HG03432 (cell line): Measurements from ENCODE around the gene HOXB6.

Experiments used
- ATAC-seq: cut with Tn5 transposase; IDR thresholded peaks from one replicate; pipeline ENCODE4 v1.9.1; 2021; ENCODE audit warnings: mild to moderate bottlenecking, moderate library complexity; ENCODE audit not compliant: unreplicated experiment

Gene HOXB6

DNA sequence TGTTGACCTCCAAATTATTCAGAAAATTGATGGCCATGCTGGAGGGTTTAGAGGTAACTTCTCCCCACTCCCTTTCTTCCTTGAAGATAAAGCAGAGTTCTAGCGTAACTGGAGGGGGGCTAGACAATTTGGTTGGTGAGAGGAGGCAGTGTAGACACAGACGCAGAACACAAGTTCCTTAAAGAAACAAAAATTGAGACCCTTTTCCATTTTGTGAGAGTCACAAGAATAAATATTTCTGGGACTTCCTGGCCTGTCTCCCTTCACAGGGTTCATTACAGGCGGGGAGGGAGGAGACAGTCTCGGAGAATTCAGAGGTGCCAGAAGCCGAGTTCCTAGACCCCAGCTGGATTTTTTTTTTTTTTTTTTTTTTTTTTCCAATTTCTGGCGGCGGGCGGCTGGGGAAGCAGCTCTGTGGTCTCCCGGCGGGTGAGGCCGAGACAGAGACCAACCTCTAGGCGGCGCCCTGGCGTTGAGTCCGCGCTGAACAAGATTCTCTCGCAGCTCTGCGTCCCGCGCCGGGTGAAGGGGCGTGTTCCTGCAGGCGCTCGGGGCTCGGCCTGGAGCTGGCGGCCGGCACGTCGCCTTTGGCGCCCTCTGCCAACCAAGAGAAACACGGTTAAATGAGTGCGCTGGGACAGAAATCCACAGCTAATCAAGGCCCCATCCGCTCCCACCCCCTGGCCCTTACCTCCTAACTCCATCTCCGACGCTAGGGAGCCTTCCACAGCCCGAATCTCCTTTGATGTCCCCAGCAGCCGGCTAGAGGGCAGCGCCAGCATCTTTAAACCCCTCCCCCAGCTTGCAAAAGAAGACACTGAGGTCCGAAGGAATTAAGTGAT lies 31.6 kb upstream of the HOXB6 start:
- ATAC-seq = no peak

DNA sequence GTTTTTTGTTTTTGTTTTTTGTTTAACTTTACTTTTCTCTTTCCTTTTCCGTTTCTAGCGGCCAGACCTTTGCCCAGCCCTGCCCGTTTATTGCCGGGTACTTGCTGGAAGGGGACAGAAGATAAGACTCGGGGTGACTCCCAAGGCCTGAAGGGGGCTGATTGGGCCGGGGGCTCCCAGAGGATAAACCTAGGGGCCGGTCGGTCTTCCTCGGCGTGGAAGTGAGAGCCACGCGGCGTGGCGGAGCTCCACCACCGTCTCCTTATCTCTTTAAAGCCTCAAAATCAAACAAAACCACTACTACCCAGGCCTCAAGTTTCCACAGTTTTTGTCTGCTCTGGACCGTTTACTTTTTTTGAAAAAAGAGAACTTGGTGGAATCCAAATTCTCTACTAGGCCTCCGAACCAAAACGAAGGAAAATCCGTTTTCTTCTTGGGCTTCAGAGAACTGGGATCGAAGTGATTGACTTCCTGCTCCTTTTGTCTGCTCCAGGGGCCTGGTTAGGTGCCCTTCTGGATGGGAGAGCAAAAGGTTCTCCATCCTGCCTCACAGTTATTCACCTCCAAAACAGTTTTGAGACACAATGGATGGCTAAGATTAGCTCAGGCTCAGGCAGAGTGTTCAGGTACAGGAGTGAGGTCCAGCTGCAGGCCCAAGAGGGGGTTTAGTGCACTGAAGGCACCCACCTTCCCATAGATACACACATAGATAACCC lies 29.9 kb upstream of the HOXB6 start:
- ATAC-seq = no peak

DNA sequence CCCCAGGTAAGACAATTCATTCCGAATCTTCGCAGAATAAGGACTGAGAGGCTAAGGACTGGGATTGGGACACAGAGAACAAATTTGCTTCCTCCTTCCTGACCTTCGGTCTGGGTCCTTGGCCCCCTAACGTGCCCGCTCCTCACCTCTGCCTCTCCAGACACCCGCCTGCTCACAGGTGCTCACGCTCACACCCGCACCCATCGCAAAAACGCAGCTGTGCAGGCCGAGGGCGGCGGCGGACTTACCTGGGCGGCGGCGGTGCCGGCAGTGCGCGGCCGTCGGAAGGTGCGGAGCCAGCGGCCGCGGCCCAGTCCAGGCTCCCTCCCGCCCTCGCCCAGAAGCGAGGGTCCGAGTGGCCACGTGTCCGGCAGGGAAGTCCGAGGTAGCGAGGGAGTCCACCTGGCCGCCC lies 28.5 kb upstream of the HOXB6 start:
- no peak for ATAC-seq

- ATAC-seq = no peak
Observed at GRCh38 chr17:48632579-48633265, 27.9 kb upstream of the HOXB6 start.

GRCh38 chr17:48631693-48632578 lies 27.1 kb upstream of the HOXB6 start:
- no peak for ATAC-seq

DNA sequence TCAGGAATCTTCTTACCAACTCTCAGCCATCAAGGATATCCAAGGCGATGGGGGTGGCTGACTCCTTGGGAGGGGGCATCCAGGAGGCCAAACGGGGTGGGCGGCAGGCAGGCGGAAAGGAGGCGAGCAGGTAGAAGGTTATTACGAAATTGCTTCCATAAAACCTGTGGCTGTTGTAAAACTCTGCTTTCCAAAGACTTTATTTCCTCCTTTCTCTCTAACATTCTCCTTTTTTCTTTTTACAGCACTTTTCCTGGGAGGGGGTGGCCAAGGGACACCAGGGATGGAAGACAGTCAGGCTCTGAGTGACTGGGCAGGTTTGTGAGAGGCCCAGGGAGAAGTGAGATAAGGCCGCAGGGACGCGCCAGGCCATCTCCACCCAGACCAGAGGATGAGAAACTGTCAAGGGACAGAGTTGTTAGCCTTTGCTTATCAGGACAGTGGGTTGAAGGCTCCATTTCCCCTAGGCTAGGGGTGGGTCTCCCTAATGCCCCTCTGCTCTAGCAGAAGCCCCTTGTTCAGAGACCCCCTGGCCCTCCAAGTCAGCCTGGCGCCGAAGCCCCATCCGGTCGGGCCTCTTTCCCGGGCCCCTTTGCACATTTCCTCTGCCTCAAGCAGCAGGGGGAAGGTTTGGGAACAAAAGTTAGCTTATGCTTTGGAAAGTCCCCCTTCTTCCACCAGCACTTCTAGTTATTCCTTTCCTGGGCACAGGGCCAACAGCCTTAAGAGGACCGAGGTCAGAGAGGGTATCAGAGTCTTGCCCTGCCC lies 26.3 kb upstream of the HOXB6 start:
- ATAC-seq = no peak

- ATAC-seq = no peak
Observed at GRCh38 chr17:48630009-48630924, 25.5 kb upstream of the HOXB6 start.

- ATAC-seq = no peak
Observed at GRCh38 chr17:48629411-48629759, 24.6 kb upstream of the HOXB6 start.

DNA sequence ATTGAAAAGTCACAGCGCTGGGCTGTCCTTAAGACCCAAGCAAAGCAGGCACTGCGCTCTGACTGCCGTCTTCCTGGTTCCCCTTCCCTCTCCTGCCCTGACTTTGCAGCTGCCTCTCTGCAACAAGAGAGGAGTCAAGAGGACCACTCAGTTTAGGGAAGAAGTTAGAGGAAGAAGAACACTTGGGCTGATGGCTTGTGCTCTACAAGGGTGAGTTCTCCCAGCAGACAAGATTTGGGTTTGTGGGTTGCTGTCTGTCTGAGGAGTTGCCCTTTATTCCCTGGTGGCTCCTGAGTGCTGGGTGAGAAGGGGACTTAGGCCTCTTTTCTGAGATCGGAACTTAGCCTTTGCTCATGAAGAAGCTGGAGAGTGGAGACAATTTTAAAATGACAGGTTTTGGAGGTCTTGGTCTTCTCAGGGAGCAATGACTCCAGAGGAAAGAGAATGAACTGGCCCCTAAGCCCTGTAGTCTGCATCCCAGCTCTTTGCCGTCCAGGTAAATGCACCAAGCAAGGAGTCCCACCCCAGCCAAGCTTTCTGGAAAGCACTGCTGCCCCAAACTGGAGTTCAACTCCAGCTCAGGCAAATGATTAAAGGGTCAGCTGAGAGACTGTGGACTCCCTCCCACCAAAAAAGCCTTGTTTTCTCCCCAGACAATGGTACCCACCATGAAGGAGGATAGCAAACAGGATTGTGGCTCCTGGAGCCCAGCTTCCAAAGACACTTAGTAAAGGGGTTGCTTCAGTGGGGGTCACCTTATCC lies 24.0 kb upstream of the HOXB6 start:
- no peak for ATAC-seq

DNA sequence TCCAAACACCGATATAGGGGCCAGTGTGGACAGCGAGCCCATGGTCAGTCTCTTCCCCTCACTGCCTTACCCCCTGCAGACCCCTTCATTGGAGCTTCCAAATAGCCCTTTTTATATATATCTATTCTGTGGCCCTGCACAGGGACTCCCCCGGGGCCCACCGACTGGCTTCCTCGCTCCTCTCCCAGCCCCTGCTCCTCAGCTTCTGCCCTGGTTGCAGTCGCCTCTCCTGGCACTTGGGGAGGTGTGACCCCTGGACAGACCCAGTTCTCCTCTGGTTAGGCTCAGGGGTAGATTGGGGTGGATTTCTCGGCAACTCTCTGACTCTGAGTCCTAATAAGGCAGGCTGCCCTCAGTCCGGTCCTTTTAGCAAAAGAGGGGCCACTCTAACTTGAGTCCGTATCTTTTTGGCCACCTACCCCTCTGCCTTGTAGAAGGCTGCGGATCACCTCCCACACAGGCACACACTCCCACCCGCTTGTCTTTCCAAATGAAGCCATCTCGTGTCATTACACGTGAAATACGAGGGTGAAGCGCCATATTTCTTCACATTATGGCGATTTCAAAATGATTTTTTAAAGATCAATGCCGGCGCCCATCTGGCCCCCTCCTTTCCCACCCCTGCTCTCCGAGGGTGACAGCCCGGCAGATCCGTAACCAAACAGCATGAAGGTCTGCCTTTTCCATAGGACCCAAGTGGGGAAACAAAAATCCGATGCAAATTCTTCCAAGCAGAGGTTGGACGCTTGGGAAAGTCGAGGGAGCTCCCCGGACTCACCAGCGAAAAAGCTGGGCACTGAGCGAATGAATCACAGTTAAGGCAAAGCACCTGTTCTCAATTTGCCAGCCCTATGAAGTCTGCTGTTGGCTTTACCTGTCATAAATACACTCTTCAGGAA lies 23.1 kb upstream of the HOXB6 start:
- ATAC-seq = no peak

- no peak for ATAC-seq
Observed at GRCh38 chr17:48627118-48627597, 22.4 kb upstream of the HOXB6 start.

- ATAC-seq = no peak
Observed at GRCh38 chr17:48626245-48627117, 21.7 kb upstream of the HOXB6 start, which contains the start of gene HOXB9. Gene HOXB9 (minus strand): TSS chr17:48626358. CDS start chr17:48626269, 89 bp downstream.

DNA sequence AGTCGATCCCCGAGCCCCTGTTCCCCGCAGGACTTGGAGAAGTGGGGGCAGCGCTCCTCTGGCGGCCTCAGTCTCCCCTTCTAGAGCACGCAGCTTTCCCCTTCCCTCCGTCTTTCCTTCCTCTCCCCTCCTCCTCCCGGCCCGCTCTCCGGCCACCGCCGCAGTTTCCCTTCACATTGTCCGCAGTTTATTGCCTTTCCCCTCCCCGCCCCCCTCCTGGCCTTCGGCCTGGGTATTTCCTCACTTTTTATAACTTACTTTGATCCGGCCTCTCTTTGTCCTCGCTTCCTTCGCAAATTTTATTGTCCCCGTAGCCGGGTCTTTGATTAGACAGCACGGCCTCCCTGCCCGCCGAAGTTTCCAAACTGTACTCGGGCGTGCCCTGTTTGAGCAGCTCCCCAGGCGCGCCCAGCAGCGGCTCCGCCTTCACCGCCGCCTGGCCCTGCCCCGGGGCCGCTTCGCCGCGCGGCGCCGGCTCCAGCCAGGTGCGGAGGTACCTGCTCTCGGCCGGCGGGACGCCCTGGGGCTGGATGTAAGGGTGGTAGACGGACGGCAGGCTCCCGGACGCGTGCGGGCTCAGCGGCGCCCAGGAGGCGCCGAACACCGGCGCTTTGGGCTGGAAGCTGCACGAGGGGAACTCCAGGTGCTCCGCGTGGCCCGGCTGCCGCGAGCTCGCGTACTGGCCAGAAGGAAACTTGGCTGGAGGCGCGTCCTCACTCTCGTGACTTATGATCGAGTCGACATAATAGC lies 20.9 kb upstream of the HOXB6 start:
- no peak for ATAC-seq

DNA sequence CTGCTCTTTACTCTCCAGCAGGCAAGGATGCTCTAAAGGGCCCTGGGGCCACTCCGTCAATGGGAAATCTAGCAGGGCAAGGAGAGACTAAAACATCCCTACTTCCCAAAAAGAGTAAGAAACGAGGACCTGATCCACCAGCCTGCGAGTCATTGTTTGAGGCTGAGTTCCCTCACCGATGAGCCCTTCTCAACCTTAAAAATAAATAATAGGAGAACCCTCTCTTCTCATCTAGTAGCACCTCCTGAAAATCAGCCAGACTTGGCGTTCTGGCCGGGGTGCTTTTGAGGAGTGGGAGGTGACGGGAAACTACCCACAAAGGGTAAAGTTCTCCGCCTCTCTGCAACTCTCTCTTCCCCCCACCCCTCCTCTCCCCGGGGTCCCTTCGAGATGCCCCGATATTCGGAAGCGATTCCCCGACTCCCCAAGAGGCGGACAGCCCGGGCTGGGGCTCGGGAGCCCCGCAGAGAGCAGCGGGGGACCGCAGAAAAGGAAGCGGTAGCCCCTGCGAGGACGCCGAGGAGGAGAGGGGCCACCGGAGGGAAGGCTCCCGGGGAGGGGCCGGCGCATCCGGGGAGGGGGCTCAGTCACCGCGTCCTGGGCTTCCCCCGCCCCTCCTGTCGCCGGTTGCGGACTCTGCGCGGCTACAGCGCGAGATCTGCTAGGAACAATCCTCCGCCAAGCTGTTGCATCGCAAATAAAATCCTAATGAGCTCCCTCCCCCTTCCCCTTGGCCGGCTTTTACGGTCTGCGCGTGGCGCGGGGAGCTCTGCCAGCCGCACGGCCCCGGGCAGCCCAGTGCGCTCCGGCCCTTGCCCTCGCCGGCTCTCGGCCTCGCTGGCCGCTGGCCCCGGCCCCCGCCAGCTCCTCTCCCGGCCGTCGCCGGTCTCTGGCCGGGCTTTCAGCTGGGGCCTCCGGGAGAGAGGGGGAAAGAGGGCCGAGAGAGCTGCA lies 20.0 kb upstream of the HOXB6 start:
- no peak for ATAC-seq
